ENCODE measurements around the gene HSH2D. TPM values are rescaled to one million over a fixed set of nuclear protein-coding genes. Genes with fewer than 3 reads are reported as not detected.

The HSH2D gene
- total and polyA plus RNA-seq, 10 of the 15 experiments (the other 5 are each of a cell fraction or from before 2014, with no cell fraction given): 22.0 to 145 (median 89.3) TPM

GRCh38 chr19:16160445-16160942 is 17.0 kb downstream of the HSH2D start:
- TF ChIP-seq CBX5 (IDR thresholded peaks at IDR 0.05; ENCODE audit: low read depth): no peak
- TF ChIP-seq PBX3 (IDR thresholded peaks at IDR 0.05; ENCODE audit: insufficient replicate concordance, low read depth, low read length): no peak
- no peak for TF ChIP-seq NFIC (IDR thresholded peaks at IDR 0.05; ENCODE audit: low read depth, low read length)
- peak; percentile 42 for TF ChIP-seq MEF2B (IDR thresholded peaks at IDR 0.05; ENCODE audit: partially characterized antibody, poor library complexity, severe bottlenecking)
- no peak for TF ChIP-seq TCF3 (IDR thresholded peaks at IDR 0.05; ENCODE audit: borderline replicate concordance, insufficient read depth, low read depth, low read length)
- no peak for TF ChIP-seq SIX5 (IDR thresholded peaks at IDR 0.05; ENCODE audit: low read depth, low read length, severe bottlenecking)
- TF ChIP-seq IKZF1 (conservative IDR thresholded peaks at IDR 0.05): 0 out of 2 replicates have a peak, but pooled peaks have one; percentile 26
- TF ChIP-seq SMARCA5 (IDR thresholded peaks at IDR 0.05): no peak
- TF ChIP-seq POLR2A (IDR thresholded peaks at IDR 0.05; ENCODE audit: low read depth, low read length): peak; percentile 52
- no peak for TF ChIP-seq WRNIP1 (IDR thresholded peaks at IDR 0.05; ENCODE audit: borderline replicate concordance, low read depth, low read length)
- ChIA-PET RAD21 (ENCODE audit: unreplicated experiment) (no interaction called here), SMC1A (ENCODE audit: uncharacterized antibody, unreplicated experiment) (interaction anchor here (1.2 kb wide), 1 partner anchor 16 kb away, joined by 3 read pairs; no protein-coding TSS in a partner anchor), POLR2A (interaction anchor here (0.5 to 2.3 kb wide), 2 partner anchors 17 to 1364 kb away, joined by 3 to 12 read pairs; partner anchors contain the start of gene HSH2D), CTCF (interaction anchor here (0.6 to 0.7 kb wide), 2 partner anchors 20 to 98 kb away, joined by 4 read pairs; no protein-coding TSS in a partner anchor)
- ATAC-seq (peak; percentile 54), DNase-seq (ENCODE audit: low read depth, low spot score) (no peak), FAIRE-seq (no peak)
- Histone ChIP-seq H3K27ac (ENCODE audit: control insufficient read depth, insufficient read depth) (no peak overlapping the region; the same call in 1 of the 2 replicates), H3K36me3 (ENCODE audit: control insufficient read depth in 2 of 2, insufficient read depth in 2 of 2, low read length in 1 of 2) (peaks cover 11 to 16% of the 10 kb centered on the region in 2 experiments), H3K4me3 (no peak overlapping the region), H2AFZ (ENCODE audit: control insufficient read depth, low read depth, low read length) (no peak overlapping the region), H3K79me2 (ENCODE audit: control insufficient read depth, insufficient read depth, low read length) (no peaks in the 10 kb centered on the region), H3K9ac (ENCODE audit: control insufficient read depth, insufficient read depth, low read length) (no peak overlapping the region), H4K20me1 (ENCODE audit: control insufficient read depth, insufficient read depth) (no peaks in the 10 kb centered on the region), H3K4me2 (ENCODE audit: control insufficient read depth, insufficient read depth) (no peak overlapping the region), H3K9me3 (replicated peaks; ENCODE audit: control insufficient read depth, insufficient read depth, low read length) (no peaks in the 10 kb centered on the region; the same call in 2 of the 3 replicates), H3K27me3 (replicated peaks in 1 of 2; ENCODE audit: control insufficient read depth in 2 of 2, insufficient read depth in 2 of 2, low read length in 1 of 2) (no peaks in the 10 kb centered on the region), H3K4me1 (ENCODE audit: control insufficient read depth, insufficient read depth, low read length) (peaks cover 15% of the 10 kb centered on the region)
- in situ Hi-C loops (cut with MboI): no loop called here
- WGBS (ENCODE audit: insufficient coverage, insufficient replicate concordance, low lambda C conversion rate, missing lambda C conversion rate): 8% methylated on average over 6 of the region's 6 CpGs
- intact Hi-C loops (cut with micrococcal nuclease; ENCODE audit: unreplicated experiment): no loop called here
- BruUV-seq (replicated peaks): no TSS peak
